Measurements from ENCODE around the gene FAM187B.
"Not testable (repeated sequence)": the region's sequence is repeated elsewhere in the genome, so short reads cannot be mapped to it uniquely, and the experiment has no call there.

The FAM187B gene

DNA sequence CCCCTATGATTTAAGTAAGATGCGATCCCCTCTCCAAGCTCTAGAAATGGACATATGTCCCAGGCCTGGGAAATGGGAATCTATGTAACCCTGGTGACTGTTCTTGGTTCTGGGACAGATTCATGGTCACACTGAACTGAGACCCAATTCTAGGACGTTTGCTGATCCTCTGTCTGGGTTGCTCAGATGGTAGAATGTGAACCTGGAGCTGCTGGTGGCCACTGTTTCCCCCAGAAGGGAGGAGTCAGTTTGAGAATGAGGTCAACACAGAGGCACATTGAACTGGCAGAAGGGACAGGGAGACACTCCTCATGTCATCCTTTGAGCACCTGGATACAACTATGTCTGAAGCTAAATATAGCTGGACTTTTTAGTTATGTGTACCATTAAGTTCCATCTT is 29.1 kb downstream of the FAM187B start:
- POLR2A ChIA-PET: interaction anchor here (0.6 kb wide), 2 partner anchors 48 to 242 kb away, joined by 3 to 4 read pairs; no protein-coding TSS in a partner anchor
- Histone ChIP-seq H3K27ac (ENCODE audit: extremely low read depth, low read depth, low read length) (no peak overlapping the region), H3K4me3 (ENCODE audit: low read depth, low read length) (no peak overlapping the region), H3K9me3 (ENCODE audit: control insufficient read depth, insufficient read depth, low read depth, low read length) (no peaks in the 10 kb centered on the region), H3K36me3 (ENCODE audit: control insufficient read depth in 2 of 2, insufficient read depth in 1 of 2, low read length in 2 of 2) (no peaks in the 10 kb centered on the region), H3K4me1 (ENCODE audit: control insufficient read depth, insufficient read depth, low read length) (no peaks in the 10 kb centered on the region)
- CTCF ChIA-PET: interaction anchor here (1.1 to 3.1 kb wide), 8 partner anchors 9 to 155 kb away, joined by 3 to 12 read pairs (median 3); no protein-coding TSS in a partner anchor
- TF ChIP-seq ZNF561 (tag by site-specific recombination; IDR thresholded peaks at IDR 0.05; ENCODE audit: borderline replicate concordance) (no peak), ZNF354C (tag by site-specific recombination; IDR thresholded peaks at IDR 0.05; ENCODE audit: borderline replicate concordance, low read depth) (no peak), ZNF223 (tag by site-specific recombination; IDR thresholded peaks at IDR 0.05) (no peak), ZNF10 (tag by site-specific recombination; IDR thresholded peaks at IDR 0.05) (no peak), KLF9 (tag by site-specific recombination; IDR thresholded peaks at IDR 0.05; ENCODE audit: low read depth) (no peak), ZNF16 (tag by site-specific recombination; IDR thresholded peaks at IDR 0.05; ENCODE audit: low read depth) (no peak), ZNF629 (tag by site-specific recombination; IDR thresholded peaks at IDR 0.05) (no peak), ZNF654 (tag by site-specific recombination; IDR thresholded peaks at IDR 0.05; ENCODE audit: low read depth) (no peak), ZXDB (tag by site-specific recombination; IDR thresholded peaks at IDR 0.05) (no peak), ZNF362 (tag by site-specific recombination; IDR thresholded peaks at IDR 0.05) (no peak)
- TF ChIP-seq, protein P1, sequence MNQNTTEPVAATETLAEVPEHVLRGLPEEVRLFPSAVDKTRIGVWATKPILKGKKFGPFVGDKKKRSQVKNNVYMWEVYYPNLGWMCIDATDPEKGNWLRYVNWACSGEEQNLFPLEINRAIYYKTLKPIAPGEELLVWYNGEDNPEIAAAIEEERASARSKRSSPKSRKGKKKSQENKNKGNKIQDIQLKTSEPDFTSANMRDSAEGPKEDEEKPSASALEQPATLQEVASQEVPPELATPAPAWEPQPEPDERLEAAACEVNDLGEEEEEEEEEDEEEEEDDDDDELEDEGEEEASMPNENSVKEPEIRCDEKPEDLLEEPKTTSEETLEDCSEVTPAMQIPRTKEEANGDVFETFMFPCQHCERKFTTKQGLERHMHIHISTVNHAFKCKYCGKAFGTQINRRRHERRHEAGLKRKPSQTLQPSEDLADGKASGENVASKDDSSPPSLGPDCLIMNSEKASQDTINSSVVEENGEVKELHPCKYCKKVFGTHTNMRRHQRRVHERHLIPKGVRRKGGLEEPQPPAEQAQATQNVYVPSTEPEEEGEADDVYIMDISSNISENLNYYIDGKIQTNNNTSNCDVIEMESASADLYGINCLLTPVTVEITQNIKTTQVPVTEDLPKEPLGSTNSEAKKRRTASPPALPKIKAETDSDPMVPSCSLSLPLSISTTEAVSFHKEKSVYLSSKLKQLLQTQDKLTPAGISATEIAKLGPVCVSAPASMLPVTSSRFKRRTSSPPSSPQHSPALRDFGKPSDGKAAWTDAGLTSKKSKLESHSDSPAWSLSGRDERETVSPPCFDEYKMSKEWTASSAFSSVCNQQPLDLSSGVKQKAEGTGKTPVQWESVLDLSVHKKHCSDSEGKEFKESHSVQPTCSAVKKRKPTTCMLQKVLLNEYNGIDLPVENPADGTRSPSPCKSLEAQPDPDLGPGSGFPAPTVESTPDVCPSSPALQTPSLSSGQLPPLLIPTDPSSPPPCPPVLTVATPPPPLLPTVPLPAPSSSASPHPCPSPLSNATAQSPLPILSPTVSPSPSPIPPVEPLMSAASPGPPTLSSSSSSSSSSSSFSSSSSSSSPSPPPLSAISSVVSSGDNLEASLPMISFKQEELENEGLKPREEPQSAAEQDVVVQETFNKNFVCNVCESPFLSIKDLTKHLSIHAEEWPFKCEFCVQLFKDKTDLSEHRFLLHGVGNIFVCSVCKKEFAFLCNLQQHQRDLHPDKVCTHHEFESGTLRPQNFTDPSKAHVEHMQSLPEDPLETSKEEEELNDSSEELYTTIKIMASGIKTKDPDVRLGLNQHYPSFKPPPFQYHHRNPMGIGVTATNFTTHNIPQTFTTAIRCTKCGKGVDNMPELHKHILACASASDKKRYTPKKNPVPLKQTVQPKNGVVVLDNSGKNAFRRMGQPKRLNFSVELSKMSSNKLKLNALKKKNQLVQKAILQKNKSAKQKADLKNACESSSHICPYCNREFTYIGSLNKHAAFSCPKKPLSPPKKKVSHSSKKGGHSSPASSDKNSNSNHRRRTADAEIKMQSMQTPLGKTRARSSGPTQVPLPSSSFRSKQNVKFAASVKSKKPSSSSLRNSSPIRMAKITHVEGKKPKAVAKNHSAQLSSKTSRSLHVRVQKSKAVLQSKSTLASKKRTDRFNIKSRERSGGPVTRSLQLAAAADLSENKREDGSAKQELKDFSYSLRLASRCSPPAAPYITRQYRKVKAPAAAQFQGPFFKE (tag by site-specific recombination; IDR thresholded peaks at IDR 0.05; ENCODE audit: borderline replicate concordance): no peak

- POLR2A ChIA-PET; H3K36me3 ChIP-seq (ENCODE audit: control insufficient read depth in 2 of 2, insufficient read depth in 1 of 2, low read length in 2 of 2); H3K4me1 ChIP-seq (ENCODE audit: control insufficient read depth, insufficient read depth, low read length); H3K9me3 ChIP-seq (ENCODE audit: control insufficient read depth, insufficient read depth, low read depth, low read length); H3K27ac ChIP-seq (ENCODE audit: extremely low read depth, low read depth, low read length); H3K4me3 ChIP-seq (ENCODE audit: low read depth, low read length): not testable (repeated sequence)
- TF ChIP-seq KLF17 (tag by site-specific recombination; IDR thresholded peaks at IDR 0.05) (peak; percentile 36; the same call in 1 of the 2 replicates), ZNF112 (tag by site-specific recombination; IDR thresholded peaks at IDR 0.05) (0 out of 2 replicates have a peak, but pooled peaks have one; percentile 14), ZNF148 (tag by site-specific recombination; IDR thresholded peaks at IDR 0.05; ENCODE audit: borderline replicate concordance) (peak; percentile 24; the same call in 1 of the 2 replicates), ZNF266 (tag by site-specific recombination; IDR thresholded peaks at IDR 0.05; ENCODE audit: low read depth) (peak; percentile 43; the same call in 1 of the 2 replicates)
- CTCF ChIA-PET: interaction anchor here (0.6 kb wide), 1 partner anchor 648 kb away, joined by 4 read pairs; no protein-coding TSS in a partner anchor
Measured at GRCh38 chr19:35196861-35197260, 31.7 kb downstream of the FAM187B start.
